Non-pigmented ciliary epithelial cell (primary cell): ENCODE results near the gene ME3.
A peak's percentile ranks its signal among the peaks of the same experiment; 100 is the strongest.

Experiments used
- DNase-seq: peaks from one replicate; pipeline ENCODE4 v3.0.0-alpha.2; 2010; ENCODE audit warnings: low read depth

Gene ME3

DNA sequence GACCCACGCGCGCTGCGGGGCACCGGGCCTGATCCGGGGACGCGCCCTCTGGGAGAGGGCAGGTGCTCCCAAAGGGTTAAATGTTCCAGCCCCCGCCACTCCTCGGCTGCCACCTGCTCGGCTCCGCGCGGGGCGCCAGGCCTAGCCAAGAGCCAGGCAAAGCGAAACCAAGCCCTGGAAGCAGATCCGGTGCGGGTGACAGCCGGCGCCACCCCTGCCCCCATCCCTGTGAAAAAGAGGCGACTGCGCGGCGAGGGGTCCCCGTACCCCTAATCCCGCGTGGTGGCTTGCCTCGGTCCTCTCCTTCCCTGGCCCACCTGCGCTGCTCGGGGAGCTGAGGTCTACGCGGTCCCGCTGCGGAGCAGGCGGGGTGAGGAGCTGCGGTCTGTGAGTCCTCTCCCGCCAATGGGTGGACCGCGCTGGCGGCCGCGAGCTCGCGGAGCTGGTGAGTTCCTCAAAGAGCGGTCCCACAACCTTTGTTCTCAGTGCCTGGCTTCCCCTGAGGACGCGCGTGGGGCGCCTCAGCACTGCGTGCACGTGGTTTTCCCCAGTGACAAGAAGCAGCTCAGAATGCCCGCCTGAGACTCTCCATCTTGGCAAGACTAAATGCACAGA is at the start of gene ME3:
TSS of gene ME3 (minus strand) at position 610 of the 615 bp plus-strand sequence.
- no peak for DNase-seq

DNA sequence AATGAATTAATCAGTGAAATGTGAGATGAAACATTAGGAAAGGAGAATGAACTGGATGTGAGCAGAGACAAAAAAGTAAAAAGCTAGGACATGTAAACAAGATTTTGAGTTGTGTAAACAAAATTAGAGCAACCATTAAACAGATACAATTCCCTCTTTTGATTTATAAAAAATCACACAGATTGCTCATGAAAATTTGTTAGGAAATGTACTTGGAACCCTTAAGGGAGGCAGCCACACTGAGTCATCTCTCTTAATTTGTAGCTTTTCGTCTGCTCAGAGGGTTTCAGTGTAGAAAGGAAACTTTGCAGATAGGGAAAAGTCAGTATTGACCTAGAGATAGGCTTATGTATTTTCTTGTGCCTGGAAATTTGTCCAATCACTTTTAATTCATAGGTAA is 49.6 kb upstream of the ME3 start:
- DNase-seq = peak; percentile 35

DNA sequence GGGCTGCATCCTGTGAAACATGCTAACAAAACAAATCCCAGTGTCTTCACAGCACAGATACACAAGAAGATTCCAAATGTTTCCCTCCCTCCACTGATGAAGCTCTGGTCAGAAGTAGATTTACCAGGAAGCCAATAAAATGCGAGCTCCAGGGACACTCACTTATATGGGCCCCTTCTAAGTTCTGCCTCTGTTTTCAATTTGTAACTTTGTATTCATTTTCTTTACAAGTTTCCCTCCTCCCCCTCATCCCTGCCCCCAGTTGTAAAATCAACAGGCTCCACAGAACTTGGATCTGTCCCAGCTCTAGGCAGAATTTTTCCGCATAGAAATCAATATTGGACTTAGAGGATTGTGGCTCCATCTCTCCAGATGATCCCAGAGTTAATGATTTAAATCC is 48.1 kb upstream of the ME3 start:
- no peak for DNase-seq

DNA sequence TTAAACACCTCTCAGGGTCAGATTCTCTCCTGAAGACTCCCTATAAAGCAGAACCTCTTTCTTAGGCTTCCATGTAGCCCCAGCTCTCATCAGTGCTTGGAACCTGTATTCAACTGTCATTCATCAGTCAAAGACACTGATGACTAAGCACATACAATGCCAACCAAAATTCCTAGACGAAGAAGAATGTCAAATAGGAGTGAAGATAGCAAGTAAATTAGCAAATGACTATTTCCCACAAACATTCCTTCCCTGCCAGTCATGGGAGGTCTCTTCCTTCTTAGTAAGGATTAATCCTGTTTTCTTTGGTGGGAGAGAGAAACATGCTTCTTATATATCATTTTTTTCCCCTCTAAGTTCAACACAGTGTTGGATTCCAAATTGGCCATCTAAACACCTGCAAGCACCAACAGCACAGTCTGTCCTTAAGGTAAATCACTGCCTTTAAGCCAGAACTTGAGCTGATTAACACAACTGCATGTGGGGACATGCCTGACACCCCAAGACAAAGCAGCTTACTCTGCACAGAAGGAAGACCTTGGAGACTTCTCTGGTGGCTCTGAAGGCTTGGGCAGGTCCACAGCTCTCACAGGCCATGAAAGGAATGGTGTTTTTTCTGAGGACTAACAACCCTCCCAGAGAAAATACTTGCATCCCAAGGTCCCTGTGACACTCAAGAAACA is 47.5 kb upstream of the ME3 start:
- DNase-seq = no peak

DNA sequence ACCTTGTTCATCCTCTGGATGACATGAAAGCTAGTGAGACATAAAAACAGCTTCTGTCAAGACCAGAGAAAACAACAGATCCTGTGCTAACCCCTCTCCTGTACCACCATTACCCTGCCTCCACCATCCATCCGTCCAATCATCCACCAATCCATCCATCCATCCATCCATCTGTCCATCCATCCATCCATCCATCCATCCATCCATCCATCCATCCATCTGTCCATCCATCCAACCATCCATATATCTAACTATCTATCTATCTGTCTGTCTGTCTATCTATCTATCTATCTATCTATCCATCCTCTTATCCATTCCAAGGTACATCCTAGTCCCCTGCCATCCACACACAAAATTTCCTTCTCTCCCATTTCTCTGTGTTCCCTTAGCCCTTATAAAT is 46.6 kb upstream of the ME3 start:
- no peak for DNase-seq

DNA sequence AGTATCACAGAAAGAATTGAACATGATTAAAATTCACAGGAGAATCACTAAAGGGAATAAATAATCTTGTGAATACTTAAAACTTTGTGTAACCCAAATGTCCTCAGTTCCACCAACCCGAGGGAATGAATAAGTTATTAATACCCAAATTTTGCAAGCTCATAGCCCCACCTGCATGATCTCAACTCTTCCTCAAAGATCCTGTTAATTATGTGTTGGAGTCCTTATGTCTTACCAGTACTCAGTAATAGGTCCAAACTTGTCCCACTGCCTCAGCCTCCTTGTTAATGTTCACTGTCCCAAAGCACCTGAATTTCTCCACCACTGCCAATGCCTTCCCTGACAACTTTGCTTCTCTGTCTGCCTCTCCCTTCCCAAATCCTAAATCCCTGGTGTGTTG is 46.1 kb upstream of the ME3 start:
- DNase-seq = no peak

DNA sequence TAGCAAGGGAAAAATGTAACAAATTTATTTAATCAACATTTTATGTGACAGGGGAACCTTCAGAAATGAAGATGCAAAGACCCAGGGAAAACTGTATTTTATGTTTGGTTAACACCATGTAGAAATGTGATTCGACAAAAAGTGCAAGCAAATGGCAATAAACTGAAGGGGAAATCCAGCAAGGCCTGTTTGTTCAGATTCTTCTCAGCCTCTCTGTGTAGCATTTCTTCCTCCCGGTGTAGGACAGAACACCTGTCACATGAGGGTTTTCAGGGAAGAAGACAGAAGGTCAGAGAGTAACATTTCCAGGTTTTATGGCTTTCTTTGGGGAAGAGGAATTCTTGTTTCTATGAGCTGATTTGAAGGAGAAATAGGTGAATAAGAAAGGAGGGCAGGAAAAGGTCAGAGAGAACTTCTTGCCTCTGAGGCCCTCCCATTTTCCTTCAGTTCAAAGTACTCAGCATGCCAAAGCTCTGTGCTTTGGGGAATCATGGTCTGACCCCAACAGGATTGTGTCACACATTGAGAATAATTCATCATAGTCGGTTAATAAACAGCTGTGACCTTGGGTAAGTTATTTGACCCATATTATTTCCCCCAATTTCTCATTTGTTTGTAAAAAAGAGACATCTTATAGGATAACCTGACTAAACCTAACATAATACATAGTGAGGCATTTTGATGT is 45.5 kb upstream of the ME3 start:
- no peak for DNase-seq

DNA sequence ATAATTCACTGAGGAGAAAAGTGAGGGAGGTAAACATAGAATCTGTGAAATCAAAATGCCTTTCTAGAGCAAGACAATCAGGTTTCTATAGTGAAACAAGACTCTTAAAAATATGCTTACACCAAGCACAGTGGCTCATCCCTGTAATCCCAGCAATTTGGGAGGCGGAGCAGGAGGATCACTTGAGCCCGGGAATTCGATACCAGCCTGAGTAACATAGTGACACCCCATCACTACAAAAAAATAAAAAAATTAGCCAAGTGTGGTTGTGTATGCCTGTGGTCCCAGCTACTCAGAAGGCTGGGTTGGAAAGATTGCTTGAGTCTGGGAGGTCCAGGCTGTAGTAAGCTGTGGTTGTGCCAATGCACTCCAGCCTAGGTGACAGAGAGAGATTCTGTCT is 43.2 kb upstream of the ME3 start:
- no peak for DNase-seq

DNA sequence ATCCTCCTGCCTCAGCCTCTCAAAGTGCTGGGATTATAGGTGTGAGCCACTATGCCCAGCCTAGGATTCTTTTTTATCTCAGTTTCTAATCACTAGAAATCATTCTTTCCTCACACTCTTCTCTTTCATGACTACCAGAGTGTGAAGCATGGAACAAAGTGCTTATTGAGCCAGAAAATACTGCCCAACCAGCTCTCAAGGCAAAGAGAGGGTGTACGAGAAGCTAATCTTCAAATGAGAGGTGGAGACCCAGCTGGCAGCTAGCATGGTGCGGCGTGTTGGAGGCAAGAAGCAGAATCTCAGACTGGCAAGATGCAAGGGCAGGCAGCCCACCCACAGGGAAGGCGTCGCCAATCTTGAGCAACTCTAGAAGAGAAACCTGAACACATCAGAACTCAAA is 41.1 kb upstream of the ME3 start:
- no peak for DNase-seq

DNA sequence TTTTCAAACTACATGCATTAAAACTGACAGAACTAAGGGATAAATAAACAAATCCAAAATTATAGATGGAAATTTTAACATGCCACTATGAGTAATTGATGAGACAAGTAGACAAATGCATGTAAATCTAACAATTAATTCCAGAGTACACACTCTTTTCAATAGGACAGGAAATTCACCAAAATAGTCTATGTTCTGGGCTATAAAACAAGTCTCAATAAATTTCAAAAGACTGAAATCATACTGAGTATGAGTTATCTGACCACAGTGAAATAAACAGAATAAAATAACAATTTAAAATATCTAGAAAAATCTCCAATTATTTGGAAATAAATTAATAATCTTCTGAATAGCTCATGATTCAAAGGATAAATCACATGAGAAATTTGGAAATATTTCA is 38.5 kb upstream of the ME3 start:
- DNase-seq = no peak

DNA sequence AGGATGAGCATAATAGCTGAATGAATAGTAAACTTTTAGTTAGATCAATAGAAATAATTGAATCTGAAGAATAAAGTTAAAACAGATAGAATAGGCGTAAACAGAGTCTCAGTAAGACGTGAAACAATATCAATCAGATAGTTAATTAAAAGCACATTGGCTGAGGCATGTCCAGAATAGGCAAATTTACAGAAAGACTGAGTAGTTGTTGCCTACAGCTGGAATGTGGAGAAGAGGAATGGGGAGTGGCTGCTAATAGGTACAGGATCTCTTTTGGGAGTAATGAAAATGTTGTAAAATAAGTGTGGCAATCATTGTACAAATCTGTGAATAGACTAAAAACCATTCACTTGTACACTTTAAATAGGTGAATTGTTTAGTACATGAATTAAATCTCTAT is 36.3 kb upstream of the ME3 start:
- no peak for DNase-seq

DNA sequence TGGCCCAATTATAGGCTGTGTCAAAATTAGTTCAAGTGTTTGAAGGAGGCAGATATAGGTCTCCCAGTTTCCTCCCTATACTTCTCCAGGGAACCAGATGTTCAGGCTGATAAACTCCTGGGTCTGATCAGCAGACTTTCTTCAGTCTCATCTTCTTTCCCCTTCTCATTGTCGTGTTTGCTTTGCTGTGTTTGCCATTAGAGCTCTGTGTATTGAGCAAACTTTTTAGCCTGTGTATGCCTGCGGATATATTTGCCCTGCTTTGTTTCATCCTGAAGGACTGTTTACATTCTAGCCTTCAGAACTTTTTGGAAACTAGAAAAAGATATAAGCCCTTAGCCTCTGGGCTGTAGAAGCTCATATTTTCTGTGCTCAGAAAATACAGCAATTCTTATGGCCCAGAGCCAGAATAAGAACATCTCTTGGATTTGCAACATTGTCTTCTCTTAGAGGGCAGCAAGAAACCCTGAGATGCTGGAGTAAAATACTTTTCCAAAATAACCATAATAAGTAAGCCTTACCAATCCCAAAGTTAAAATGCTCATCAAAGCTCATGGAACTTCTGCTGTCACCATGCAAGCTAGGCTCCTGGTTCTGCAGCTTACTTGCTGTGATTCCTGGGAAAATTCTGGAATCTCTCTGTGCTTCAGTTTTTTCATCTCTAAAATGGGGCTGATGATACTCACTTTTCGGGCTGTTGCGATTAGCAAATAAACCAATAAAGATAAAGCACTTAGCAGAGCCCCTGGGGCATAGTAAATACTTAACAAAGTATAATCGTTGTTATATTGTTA is 34.1 kb upstream of the ME3 start:
- no peak for DNase-seq

DNA sequence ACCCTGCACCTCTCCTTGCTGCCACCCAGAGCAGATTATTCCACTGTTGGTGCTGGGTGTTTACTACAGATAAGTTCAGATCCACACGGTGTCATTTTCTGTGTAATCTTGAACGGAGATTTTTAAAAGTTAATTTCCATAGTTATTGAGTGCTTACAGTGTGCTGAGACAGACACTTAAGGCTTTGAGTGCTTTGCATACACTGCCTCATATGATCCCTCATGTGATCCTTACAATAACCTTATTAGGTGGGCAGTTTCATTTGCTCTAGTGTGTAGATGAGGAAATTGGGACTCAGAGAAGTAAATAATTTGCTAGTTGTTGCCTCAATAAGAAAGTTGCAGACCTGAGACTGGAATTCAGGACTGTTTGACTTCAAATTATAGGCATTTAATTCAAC is 32.3 kb upstream of the ME3 start:
- DNase-seq = no peak

DNA sequence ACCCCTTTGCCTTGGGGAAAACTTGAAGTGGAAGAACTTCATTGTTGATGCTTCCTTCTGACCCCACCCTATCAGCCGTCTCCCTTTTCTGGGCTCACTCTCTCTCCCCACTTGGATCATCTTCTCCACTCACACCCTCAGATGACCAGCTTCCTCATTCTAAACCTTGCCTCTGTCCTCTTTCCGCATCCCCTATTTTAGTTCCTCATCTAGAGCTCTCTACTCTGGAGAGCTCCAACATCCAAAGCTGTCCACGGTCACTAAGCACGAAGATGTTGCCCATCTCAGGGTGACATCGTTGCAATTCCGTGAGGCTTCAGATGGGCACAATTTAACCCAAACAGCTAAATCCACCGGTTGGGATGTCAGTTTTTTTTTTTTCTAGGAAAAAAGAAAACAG is 31.6 kb upstream of the ME3 start:
- DNase-seq = no peak

DNA sequence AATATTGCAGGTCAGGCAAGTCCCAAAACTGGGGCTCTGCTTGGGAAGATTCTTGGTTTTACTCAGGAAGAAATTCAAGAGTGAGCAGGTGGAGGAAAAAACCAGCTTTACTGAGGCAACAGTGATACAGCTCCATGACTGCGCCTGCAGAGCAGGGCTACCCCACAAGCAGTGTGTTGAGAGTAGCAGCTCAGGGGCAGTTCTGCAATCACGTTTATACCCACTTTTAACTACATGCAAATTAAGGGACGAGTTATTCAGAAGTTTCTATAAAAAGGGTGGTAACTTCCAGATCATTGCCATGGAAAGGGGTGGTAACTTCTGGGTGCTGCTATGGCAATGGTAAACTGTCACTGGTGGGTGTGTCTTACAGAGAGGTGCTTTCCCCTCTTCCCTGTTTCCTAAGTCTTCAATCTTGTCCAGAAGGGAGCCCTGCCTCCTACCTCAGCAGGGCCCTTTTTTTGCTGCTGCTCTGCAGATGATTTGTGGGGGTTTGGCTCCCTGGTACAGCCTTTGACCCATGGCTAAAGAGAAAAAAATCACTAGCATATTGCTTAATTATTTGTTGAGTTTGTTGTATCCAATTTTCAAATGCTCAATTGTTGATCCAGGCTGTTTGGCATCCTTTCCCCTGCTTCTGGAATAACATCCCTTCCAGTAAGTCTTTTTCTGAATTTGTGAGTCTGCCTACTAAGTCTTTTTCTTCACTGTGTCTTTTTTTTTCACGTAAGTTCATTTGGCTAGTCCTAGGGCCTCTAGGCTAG is 30.0 kb upstream of the ME3 start:
- DNase-seq = no peak

DNA sequence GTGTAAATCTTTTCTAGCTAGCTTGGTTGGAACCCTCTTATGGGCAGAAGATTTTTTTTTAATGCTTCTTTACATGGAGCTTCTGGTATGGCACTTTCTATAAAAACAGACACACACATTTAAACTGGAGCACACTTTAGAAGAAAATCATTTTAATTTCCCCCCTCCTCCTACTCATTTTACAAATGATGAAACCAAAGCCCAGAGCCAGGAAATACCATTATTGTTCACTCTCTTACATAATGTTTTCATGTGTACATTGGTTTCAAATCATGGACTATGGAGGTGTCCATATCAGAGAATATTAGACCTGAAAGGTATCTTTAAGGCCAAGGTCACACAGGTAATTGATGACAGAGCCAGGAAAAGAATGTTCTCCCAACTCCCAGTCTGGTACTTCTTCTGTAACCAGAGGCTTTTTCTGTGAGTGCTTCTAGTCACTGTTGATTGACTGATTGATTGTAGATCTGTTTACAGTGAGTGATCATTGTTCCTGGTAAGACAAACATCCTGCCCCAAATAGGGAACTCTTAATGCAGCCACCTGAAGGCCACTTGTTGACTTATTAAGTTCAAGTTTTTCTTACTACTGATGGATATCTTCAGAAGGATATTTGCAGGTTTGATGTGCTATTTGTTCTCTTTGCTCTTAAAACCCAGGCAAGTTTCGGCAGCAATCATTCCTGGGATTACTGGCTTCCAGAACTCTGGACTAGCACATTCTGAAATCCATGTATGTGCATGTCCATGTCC is 26.8 kb upstream of the ME3 start:
- no peak for DNase-seq

DNA sequence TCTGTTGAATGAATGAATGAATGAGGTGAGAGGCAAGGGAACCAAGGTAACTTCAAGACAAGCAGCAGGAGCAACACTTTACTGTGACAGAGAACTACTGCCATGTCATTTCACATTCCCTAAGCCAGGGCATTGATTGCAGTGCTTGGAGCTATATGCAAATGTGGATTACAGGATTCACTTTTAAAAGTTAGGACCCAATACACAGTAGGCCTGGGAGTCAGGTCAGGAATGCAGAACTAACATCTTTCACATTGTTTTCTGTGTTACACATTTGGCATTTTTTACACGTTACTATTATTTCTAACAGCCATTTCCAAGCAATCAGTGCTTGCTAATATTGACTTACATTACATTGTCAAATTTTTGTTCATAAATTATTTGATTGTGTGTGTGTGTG is 26.2 kb upstream of the ME3 start:
- no peak for DNase-seq

DNA sequence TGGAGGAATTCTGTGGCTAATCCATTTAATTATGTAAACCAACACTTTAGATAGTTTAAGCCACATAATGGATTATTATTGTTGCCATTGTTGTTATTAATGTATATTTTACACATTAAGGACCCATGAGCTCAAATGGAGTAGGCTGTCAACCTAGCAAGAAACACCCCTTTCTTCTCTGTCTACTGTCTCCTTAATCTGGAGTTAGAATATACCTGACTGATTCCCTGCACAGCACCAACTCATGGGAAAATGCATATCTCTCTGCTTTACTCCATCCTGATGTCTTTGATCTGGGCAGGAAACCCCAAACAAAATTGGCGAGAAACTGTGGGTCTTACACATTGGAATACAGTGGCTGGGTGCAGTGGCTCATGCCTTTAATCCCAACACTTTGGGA is 24.0 kb upstream of the ME3 start:
- DNase-seq = no peak

DNA sequence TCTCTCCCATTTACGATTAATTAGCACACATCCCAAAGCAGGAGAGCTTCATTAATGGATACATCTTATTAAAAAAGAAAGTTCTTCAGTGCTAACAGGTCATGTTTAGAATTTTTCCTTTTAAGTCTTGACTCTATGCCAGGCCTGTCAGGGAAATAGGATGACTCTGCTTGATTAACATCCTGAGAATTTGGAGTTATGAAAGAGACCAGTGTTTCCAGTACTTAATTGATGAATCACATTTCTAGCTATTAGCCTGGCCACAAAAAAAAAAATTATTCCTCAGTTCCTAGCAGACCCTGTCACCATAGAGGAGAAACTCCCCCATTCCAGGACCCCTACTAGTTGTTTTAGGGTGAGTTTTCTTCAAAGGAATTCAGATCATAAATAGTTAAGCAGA is 23.6 kb upstream of the ME3 start:
- peak; percentile 90 for DNase-seq

DNA sequence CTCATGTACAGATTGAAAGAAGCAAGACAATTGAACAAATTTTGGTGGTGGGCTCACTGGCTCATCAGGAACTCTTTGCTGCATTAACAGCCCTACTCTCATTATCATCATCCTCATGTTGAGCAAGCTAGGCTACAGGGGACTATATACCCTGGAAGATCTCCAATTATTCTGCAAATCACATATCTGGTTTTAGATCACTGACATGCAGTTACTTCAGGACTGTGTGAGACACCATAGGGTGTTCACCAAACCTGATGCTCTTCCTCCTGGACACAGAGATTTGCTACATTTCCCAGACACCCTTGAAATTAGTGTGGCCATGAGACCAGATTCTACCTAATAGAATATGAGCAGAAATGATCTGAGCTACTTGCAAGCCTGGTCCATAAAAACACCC is 23.0 kb upstream of the ME3 start:
- no peak for DNase-seq

DNA sequence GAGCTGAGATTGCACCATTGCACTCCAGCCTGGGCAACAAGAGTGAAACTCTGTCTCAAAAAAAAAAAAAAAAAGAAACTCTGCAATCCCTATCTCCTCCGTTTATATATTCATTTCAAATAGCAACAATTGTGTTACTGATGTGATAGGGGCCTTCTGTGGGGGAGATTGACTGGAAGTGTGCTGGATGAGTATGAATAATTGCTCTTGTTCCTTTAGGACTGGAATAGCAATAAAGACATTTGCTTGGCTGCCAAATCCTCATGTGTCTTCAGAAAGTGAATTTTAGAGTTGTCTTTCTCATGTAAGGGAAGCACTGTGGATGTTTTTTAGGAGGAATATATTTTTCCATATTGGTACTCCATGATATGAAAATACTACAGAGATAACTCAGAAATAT is 21.1 kb upstream of the ME3 start:
- no peak for DNase-seq
